ENCODE measurements around the gene HOXD12. TPM values are rescaled to one million over a fixed set of nuclear protein-coding genes. Genes with fewer than 3 reads are reported as not detected.

HOXD12 gene
- polyA plus RNA-seq, 3 donors = not detected

DNA sequence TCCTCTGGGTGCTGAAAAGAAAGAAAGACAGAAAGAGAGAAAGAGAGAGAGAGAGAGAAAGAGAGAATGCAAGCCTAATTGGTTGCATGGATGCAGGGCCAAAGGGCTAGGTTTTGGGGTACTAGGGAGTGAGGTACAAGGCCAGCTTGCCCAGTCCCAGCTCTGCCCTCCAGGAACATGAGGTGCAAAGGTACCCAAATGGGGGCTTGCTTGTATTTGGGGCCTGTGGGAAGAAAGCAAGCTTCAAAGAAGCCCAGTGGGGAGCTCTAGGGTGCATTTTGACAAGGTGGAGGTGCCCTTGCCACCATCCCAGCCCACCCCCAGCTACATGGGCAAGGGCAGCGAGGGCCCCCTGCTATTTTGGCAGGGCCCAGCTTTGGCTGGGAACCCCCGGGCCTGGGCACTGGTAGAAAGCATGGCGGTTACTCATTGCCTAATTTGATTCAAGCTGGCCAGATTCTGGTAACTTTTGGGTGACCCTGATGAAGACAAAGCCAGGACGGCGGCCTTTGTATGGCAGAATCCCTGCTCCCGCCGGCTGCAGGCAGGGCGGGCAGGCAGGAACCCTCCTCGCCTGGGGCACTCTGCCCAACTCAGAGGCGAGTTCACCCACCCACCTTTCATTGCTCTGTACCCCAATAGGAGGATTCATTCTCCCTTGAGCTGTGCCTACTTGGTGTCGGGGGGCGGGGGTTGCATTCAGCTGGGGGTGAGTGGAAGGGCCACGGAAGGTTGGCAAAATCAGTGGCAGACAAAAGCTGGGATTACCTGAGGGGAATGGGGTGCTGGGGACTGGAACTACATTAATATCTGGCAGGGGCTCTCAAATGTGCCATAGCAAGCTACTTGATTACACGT lies 51.2 kb downstream of the HOXD12 start:
- 22 to 58% (median 48%) methylated on average over 14 of the region's 14 CpGs for WGBS, 3 donors
- H3K27ac ChIP-seq (ENCODE audit: low read depth, low read length) = no peak overlapping the region

GRCh38 chr2:176151442-176152287 lies 52.1 kb downstream of the HOXD12 start, which contains the start of gene HOXD4:
Gene HOXD4 (plus strand): TSS chr2:176151550. CDS start chr2:176151634, 84 bp downstream.
- WGBS, 3 donors = 11 to 47% (median 24%) methylated on average over 54 to 55 of the region's 55 CpGs
- no peak within 1 kb of the TSS for H3K27ac ChIP-seq (ENCODE audit: low read depth, low read length)

Other genes starting within 250 kb of the HOXD12 start
- gene LNPK, start 97.5 kb upstream of the HOXD12 start, polyA plus RNA-seq = 10 to 100 TPM in 1 of 3 donors, 1 to 10 TPM in 2; 2.2 to 14.1 (median 7.5) TPM
- not detected for gene EVX2, start 15.8 kb upstream of the HOXD12 start, polyA plus RNA-seq
- gene HOXD13, start 7.1 kb upstream of the HOXD12 start, polyA plus RNA-seq = under 1 TPM in 1 of 3 donors, not detected in 2; 0.51 TPM
- under 1 TPM in 2 of 3 donors, not detected in 1; 0.05 to 0.59 TPM for gene HOXD11, start 7.5 kb downstream of the HOXD12 start, polyA plus RNA-seq
- under 1 TPM; 0.02 to 0.76 (median 0.45) TPM for gene HOXD10, start 17.0 kb downstream of the HOXD12 start, polyA plus RNA-seq
- gene HOXD9, start 22.9 kb downstream of the HOXD12 start, polyA plus RNA-seq = 1 to 10 TPM in 2 of 3 donors, under 1 TPM in 1; 0.36 to 5.3 (median 3.0) TPM
- gene HOXD8, start 29.9 kb downstream of the HOXD12 start, polyA plus RNA-seq = 1 to 10 TPM in 2 of 3 donors, under 1 TPM in 1; 0.84 to 8.8 (median 6.3) TPM
- gene HOXD4, start 51.8 kb downstream of the HOXD12 start, polyA plus RNA-seq = 1 to 10 TPM in 2 of 3 donors, under 1 TPM in 1; 0.79 to 3.8 (median 2.5) TPM
- 1 to 10 TPM in 2 of 3 donors, under 1 TPM in 1; 0.22 to 3.3 (median 2.0) TPM for gene HOXD3, start 57.5 kb downstream of the HOXD12 start, polyA plus RNA-seq
- gene HOXD1, start 88.9 kb downstream of the HOXD12 start, polyA plus RNA-seq = under 1 TPM; 0.14 to 0.83 (median 0.45) TPM
- 10 to 100 TPM; 25.4 to 27.0 (median 26.1) TPM for gene MTX2, start 169.6 kb downstream of the HOXD12 start, polyA plus RNA-seq